GM12891 (cell line): Measurements from ENCODE around the gene HBM.

Source experiments
- POLR2A ChIP-seq: IDR thresholded peaks from 2 replicates; pipeline ENCODE4 v1.6.1; 2011; ENCODE audit warnings: low read depth, low read length, control low read depth
- TAF1 ChIP-seq: IDR thresholded peaks from 2 replicates; pipeline ENCODE4 v1.6.1; 2011; ENCODE audit warnings: low read depth, low read length, control low read depth

DNA sequence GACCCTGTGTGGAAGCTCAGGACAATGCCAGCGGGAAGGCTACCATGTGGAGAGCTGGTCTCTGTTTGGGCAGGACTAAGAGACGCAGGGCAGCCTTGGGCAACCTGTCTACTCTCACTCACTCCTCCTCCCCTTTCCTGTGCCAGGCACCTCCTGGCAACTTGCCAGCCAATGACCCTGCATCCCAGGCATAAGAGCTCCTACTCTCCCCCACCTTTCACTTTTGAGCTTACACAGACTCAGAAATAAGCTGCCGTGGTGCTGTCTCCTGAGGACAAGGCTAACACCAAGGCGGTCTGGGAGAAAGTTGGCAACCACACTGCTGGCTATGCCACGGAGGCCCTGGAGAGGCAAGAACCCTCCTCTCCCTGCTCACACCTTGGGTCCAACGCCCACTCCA, 2.6 kb downstream of the HBM start:
- TF ChIP-seq POLR2A (no peak), TAF1 (no peak)
